Measurements from ENCODE around the gene ABCD3. TPM values are rescaled to one million over a fixed set of nuclear protein-coding genes. Genes with fewer than 3 reads are reported as not detected.

ABCD3 gene
- total and polyA plus RNA-seq, 2 of the 13 experiments (the other 11 are each of a cell fraction or from before 2014, with no cell fraction given) = 27.5 to 166 TPM

DNA sequence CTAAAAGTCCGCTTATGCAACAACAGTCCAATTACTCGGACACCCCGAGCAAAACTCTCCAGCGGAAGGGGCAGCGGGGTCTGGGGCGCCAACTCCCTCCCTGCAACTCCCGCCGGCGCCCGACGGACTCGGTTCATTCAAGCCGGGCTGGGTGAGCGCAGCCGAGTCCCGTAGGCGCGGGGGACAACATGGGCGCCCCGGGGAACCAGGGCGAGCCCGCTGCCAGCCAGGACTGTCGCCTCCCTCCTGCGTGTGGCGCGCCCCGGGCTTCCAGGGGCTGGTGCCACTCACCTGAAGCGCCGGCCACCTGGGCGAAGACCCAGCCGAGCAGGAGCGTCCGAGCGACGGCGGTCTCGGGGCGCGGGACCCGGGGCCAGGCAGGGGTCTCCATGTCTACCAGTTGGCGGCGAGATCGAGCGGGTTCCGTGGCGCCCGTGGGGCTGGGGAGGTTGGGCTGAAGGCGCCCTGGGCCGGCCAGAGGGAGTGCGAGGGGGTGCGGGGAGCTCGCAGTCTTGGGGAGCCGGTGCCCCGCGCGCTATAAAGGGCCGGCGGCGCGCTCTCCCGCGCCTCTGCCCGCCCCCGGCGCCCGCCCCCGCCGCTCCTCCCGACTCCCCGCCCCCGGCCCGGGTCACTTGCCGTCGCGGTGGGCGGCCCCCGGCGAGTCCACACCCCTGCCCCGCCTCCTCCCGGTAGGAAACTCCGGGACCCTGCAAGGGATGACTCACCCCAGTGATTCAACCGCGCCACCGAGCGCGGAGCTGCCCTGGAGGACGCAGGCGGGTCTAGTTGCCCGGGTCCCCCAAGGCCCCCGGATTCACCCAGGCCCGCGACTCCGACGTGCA is 123.3 kb downstream of the ABCD3 start, which contains the start of gene F3 (continued):
- TF ChIP-seq, protein P1, sequence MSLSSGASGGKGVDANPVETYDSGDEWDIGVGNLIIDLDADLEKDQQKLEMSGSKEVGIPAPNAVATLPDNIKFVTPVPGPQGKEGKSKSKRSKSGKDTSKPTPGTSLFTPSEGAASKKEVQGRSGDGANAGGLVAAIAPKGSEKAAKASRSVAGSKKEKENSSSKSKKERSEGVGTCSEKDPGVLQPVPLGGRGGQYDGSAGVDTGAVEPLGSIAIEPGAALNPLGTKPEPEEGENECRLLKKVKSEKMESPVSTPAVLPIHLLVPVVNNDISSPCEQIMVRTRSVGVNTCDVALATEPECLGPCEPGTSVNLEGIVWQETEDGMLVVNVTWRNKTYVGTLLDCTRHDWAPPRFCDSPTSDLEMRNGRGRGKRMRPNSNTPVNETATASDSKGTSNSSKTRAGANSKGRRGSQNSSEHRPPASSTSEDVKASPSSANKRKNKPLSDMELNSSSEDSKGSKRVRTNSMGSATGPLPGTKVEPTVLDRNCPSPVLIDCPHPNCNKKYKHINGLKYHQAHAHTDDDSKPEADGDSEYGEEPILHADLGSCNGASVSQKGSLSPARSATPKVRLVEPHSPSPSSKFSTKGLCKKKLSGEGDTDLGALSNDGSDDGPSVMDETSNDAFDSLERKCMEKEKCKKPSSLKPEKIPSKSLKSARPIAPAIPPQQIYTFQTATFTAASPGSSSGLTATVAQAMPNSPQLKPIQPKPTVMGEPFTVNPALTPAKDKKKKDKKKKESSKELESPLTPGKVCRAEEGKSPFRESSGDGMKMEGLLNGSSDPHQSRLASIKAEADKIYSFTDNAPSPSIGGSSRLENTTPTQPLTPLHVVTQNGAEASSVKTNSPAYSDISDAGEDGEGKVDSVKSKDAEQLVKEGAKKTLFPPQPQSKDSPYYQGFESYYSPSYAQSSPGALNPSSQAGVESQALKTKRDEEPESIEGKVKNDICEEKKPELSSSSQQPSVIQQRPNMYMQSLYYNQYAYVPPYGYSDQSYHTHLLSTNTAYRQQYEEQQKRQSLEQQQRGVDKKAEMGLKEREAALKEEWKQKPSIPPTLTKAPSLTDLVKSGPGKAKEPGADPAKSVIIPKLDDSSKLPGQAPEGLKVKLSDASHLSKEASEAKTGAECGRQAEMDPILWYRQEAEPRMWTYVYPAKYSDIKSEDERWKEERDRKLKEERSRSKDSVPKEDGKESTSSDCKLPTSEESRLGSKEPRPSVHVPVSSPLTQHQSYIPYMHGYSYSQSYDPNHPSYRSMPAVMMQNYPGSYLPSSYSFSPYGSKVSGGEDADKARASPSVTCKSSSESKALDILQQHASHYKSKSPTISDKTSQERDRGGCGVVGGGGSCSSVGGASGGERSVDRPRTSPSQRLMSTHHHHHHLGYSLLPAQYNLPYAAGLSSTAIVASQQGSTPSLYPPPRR (CRISPR knock-in tag; IDR thresholded peaks at IDR 0.05; ENCODE audit: borderline replicate concordance) = peak; percentile 29; the same call in 1 of the 2 replicates
- TF ChIP-seq ZNF33B (CRISPR knock-in tag; IDR thresholded peaks at IDR 0.05) (no peak), RFXANK (CRISPR knock-in tag; IDR thresholded peaks at IDR 0.05) (no peak), GATA4 (IDR thresholded peaks at IDR 0.05; ENCODE audit: borderline replicate concordance, low read depth) (0 out of 2 replicates have a peak, but pooled peaks have one; percentile 44), FLYWCH1 (CRISPR knock-in tag; IDR thresholded peaks at IDR 0.05) (no peak), MBD4 (IDR thresholded peaks at IDR 0.05; ENCODE audit: borderline replicate concordance, low read length) (no peak)

All from HepG2 (cell line).